Endothelial cell of umbilical vein (primary cell): ENCODE measurements around the gene SPC25. TPM values are rescaled to one million over a fixed set of nuclear protein-coding genes. Genes with fewer than 3 reads are reported as not detected.

Experiments
- BruUV-seq: library from RNA; stranded (reverse); fragments of 400-500 nt; replicated peaks from 2 replicates; lab custom pipeline; 2021; lab: Mats Ljungman, UMichigan
- CTCF ChIA-PET: fragments of 300-600, 350-600 bp; sonication (Branson Sonifier 250); formaldehyde crosslinking; loops from one replicate; lab custom pipeline; 2021; ENCODE audit warnings: antibody characterized with exemption, inconsistent platforms; lab: Charles Lee
- POLR2A ChIA-PET: fragments of 300-600, 350-600 bp; sonication (Branson Sonifier 250); formaldehyde crosslinking; loops from one replicate; lab custom pipeline; 2021; ENCODE audit warnings: antibody characterized with exemption, inconsistent platforms; lab: Charles Lee
- DNase-seq: peaks from one replicate; pipeline ENCODE4 v3.0.0-alpha.2; 2011; ENCODE audit warnings: low read depth, low spot score
- FAIRE-seq: peaks from 2 replicates; lab custom pipeline; 2011; peaks lifted over from hg19 to GRCh38; lab: Jason Lieb, UNC
- H2AFZ ChIP-seq: 2 replicates; pipeline ENCODE4 v1.6.0; 2012; ENCODE audit warnings: low read depth, low read length, control low read depth, inconsistent platforms
- H3K27ac ChIP-seq: 2 replicates; pipeline ENCODE4 v1.5.1; 2011; ENCODE audit warnings: low read depth, mild to moderate bottlenecking, control low read depth, low read length, moderate library complexity; ENCODE audit not compliant: insufficient read depth
- H3K27me3 ChIP-seq, 2 experiments: 2 replicates each; pipeline versions ENCODE4 v1.6.0 to v1.6.1; 2011; ENCODE audit warnings: low read length in 2 of 2, mixed read lengths in 1 of 2; ENCODE audit not compliant: control insufficient read depth in 2 of 2, insufficient read depth in 2 of 2
- H3K36me3 ChIP-seq, 2 experiments: 2 replicates in 1 of 2; 3 replicates in 1 of 2; pipeline ENCODE4 v1.5.1; 2011; ENCODE audit warnings: low read length in 2 of 2, mild to moderate bottlenecking in 1 of 2, moderate library complexity in 1 of 2; ENCODE audit not compliant: control insufficient read depth in 2 of 2, insufficient read depth in 2 of 2; ENCODE audit errors: extremely low read depth in 1 of 2
- H3K4me1 ChIP-seq: 3 replicates; pipeline ENCODE4 v1.5.1; 2011; ENCODE audit warnings: mild to moderate bottlenecking, low read length; ENCODE audit not compliant: control insufficient read depth, insufficient read depth; ENCODE audit errors: extremely low read depth
- H3K4me2 ChIP-seq: 2 replicates; pipeline ENCODE4 v1.6.1; 2011; ENCODE audit warnings: low read length, control low read depth, mixed read lengths; ENCODE audit not compliant: insufficient read depth
- H3K4me3 ChIP-seq, 3 experiments: fragments of 200-600 bp in 1 of 3; sonication (generic), shearing (Covaris generic) in 1 of 3; replicated peaks in 1 of 3; 2 replicates each; pipeline ENCODE4 v1.5.1; 2011 to 2016; ENCODE audit warnings: control low read depth in 3 of 3, low read length in 3 of 3, mild to moderate bottlenecking in 2 of 3, inconsistent platforms in 1 of 3, low read depth in 1 of 3, moderate library complexity in 1 of 3; ENCODE audit not compliant: insufficient read depth in 1 of 3
- H3K79me2 ChIP-seq: 2 replicates; pipeline ENCODE4 v1.6.0; 2012; ENCODE audit warnings: low read length, inconsistent platforms; ENCODE audit not compliant: control insufficient read depth, insufficient read depth
- H3K9ac ChIP-seq: replicated peaks from 2 replicates; pipeline ENCODE3; 2011; ENCODE audit warnings: low read length, control low read depth; ENCODE audit not compliant: insufficient read depth; ENCODE audit errors: extremely low read depth
- H3K9me1 ChIP-seq: replicated peaks from 3 replicates; pipeline ENCODE4 v1.6.0; 2011; ENCODE audit warnings: mild to moderate bottlenecking, low read length; ENCODE audit not compliant: control insufficient read depth, insufficient read depth; ENCODE audit errors: extremely low read depth
- H3K9me3 ChIP-seq: replicated peaks from 2 replicates; pipeline ENCODE4 v1.5.1; 2012; ENCODE audit warnings: low read length, inconsistent platforms; ENCODE audit not compliant: control insufficient read depth, insufficient read depth
- H4K20me1 ChIP-seq: replicated peaks from 2 replicates; pipeline ENCODE3; 2011; ENCODE audit warnings: mild to moderate bottlenecking, low read length; ENCODE audit not compliant: control insufficient read depth, insufficient read depth; ENCODE audit errors: extremely low read depth
- CTCF ChIP-seq, 2 donors: IDR thresholded peaks; 1 replicate in 1 of 2; 2 replicates in 1 of 2; pipeline ENCODE4 v1.5.1; 2011; ENCODE audit warnings: low read length in 2 of 2, mild to moderate bottlenecking in 2 of 2, moderate library complexity in 2 of 2, control low read depth in 1 of 2, inconsistent platforms in 1 of 2, low read depth in 1 of 2; ENCODE audit not compliant: insufficient read depth in 1 of 2; ENCODE audit errors: extremely low read depth in 1 of 2
- EZH2 ChIP-seq: IDR thresholded peaks from 2 replicates; pipeline ENCODE4 v1.6.1; 2012; ENCODE audit warnings: borderline replicate concordance, low read depth, mild to moderate bottlenecking, moderate library complexity, low read length, inconsistent platforms; ENCODE audit not compliant: severe bottlenecking
- FOS ChIP-seq: IDR thresholded peaks from 2 replicates; pipeline ENCODE4 v1.6.1; 2011; ENCODE audit warnings: mild to moderate bottlenecking, low read length, moderate library complexity, borderline replicate concordance; ENCODE audit not compliant: insufficient read depth
- GATA2 ChIP-seq: IDR thresholded peaks from 2 replicates; pipeline ENCODE4 v1.7.0; 2011; ENCODE audit warnings: low read depth, mild to moderate bottlenecking, moderate library complexity, mixed read lengths, low read length; ENCODE audit not compliant: insufficient read length, insufficient read depth
- JUN ChIP-seq: IDR thresholded peaks from 2 replicates; pipeline ENCODE4 v1.6.1; 2011; ENCODE audit warnings: borderline replicate concordance, low read depth; ENCODE audit not compliant: insufficient read length, insufficient read depth
- MAX ChIP-seq: IDR thresholded peaks from 2 replicates; pipeline ENCODE4 v1.6.1; 2011; ENCODE audit not compliant: insufficient read depth, insufficient read length
- MYC ChIP-seq: IDR thresholded peaks from one replicate; pipeline ENCODE4 v1.6.1; 2011; ENCODE audit warnings: mild to moderate bottlenecking, low read depth, low read length
- POLR2A ChIP-seq: IDR thresholded peaks from 2 replicates; pipeline ENCODE4 v1.6.1; 2012; ENCODE audit warnings: low read depth, mild to moderate bottlenecking, control low read depth, low read length
- POLR2AphosphoS5 ChIP-seq: IDR thresholded peaks from 2 replicates; pipeline ENCODE4 v1.6.1; 2012; ENCODE audit warnings: low read depth, mild to moderate bottlenecking, control low read depth, low read length, moderate library complexity; ENCODE audit not compliant: insufficient read depth
- dilution Hi-C: fragments of 300-500 bp; cut with MboI; formaldehyde crosslinking; loops from one replicate; pipeline ENCODE4 v1.15.0; 2019; ENCODE audit warnings: low sequenced_read_pairs; ENCODE audit not compliant: extremely low pct_ligation_motif_present
- intact Hi-C: fragments of 100-400 bp; cut with micrococcal nuclease; formaldehyde crosslinking; loops from one replicate; pipeline ENCODE4 v1.10.0; 2022
- polyA plus RNA-seq, 4 experiments: library from polyadenylated mRNA; depleted of rRNA in 3 of 4; stranded (reverse) in 3 of 4; unstranded in 1 of 4; fragments of >200 nt; gene quantifications; 2 replicates each; pipeline versions ENCODE4 v1.2.1 to v1.2.3, GENCODE V29; 2011 to 2012; ENCODE audit warnings: missing spikeins in 1 of 4
- total RNA-seq: library from RNA; stranded (reverse); gene quantifications from 2 replicates; pipeline ENCODE4 v1.2.3, GENCODE V29; 2021

The SPC25 gene
- total and polyA plus RNA-seq, 2 donors (not counting 3 experiments of a cell fraction or from before 2014, with no cell fraction given): 10.1 to 24.2 TPM

GRCh38 chr2:168913495-168913894 lies 23.3 kb upstream of the SPC25 start:
- no peak for DNase-seq
- peak; percentile 26 for FAIRE-seq
- ChIA-PET CTCF (interaction anchor here (0.6 to 1.4 kb wide), 5 partner anchors 9 to 458 kb away, joined by 3 to 5 read pairs (median 3); no protein-coding TSS in a partner anchor), POLR2A (no interaction called here)
- TF ChIP-seq GATA2 (no peak), EZH2 (no peak), CTCF (IDR thresholded peaks at IDR 0.05; ENCODE audit: extremely low read depth in 1 of 2, insufficient read depth in 1 of 2, low read depth in 1 of 2, low read length in 2 of 2) (no peak), FOS (no peak), POLR2AphosphoS5 (no peak)
- Histone ChIP-seq H3K79me2 (no peaks in the 10 kb centered on the region), H3K4me3 (no peak overlapping the region), H3K4me1 (no peaks in the 10 kb centered on the region), H3K9me1 (no peaks in the 10 kb centered on the region), H3K36me3 (no peaks in the 10 kb centered on the region), H3K9ac (no peak overlapping the region), H3K9me3 (no peaks in the 10 kb centered on the region), H3K27ac (no peak overlapping the region), H2AFZ (no peak overlapping the region), H3K27me3 (peaks cover 18 to 25% of the 10 kb centered on the region in 2 experiments), H3K4me2 (no peak overlapping the region), H4K20me1 (no peaks in the 10 kb centered on the region)
- dilution Hi-C loops (no loop called here), intact Hi-C loops (no loop called here)
- no TSS peak for BruUV-seq

- Histone ChIP-seq H3K4me2 (peak overlapping the region; percentile 11), H3K4me3 (no peak overlapping the region), H3K79me2 (no peaks in the 10 kb centered on the region), H3K27ac (no peak overlapping the region), H3K27me3 (peaks cover 18 to 25% of the 10 kb centered on the region in 2 experiments), H4K20me1 (no peaks in the 10 kb centered on the region), H3K4me1 (no peaks in the 10 kb centered on the region), H3K9me3 (no peaks in the 10 kb centered on the region), H3K9ac (no peak overlapping the region), H3K9me1 (no peaks in the 10 kb centered on the region), H2AFZ (peak overlapping the region; percentile 16), H3K36me3 (no peaks in the 10 kb centered on the region)
- no peak for TF ChIP-seq MYC
- TF ChIP-seq CTCF (IDR thresholded peaks at IDR 0.05; ENCODE audit: extremely low read depth in 1 of 2, insufficient read depth in 1 of 2, low read depth in 1 of 2, low read length in 2 of 2): no peak
- no peak for TF ChIP-seq GATA2
- TF ChIP-seq EZH2: no peak
- no peak for TF ChIP-seq POLR2AphosphoS5
- TF ChIP-seq JUN: no peak
- no peak for TF ChIP-seq MAX
- no peak for TF ChIP-seq FOS
- no peak for TF ChIP-seq POLR2A
- dilution Hi-C loops (no loop called here), intact Hi-C loops (no loop called here)
- no peak for FAIRE-seq
- no TSS peak for BruUV-seq
- ChIA-PET POLR2A (no interaction called here), CTCF (interaction anchor here (0.6 to 1.4 kb wide), 6 partner anchors 8 to 566 kb away, joined by 3 to 5 read pairs (median 4); no protein-coding TSS in a partner anchor)
- peak; percentile 22 for DNase-seq
Measured at GRCh38 chr2:168912901-168913369, 22.7 kb upstream of the SPC25 start.
